Measurements from ENCODE around the gene DCHS1.

GRCh38 chr11:6576471-6577373 is 78.9 kb downstream of the DCHS1 start:
- TF ChIP-seq CHD4 (IDR thresholded peaks at IDR 0.05; ENCODE audit: borderline replicate concordance) (no peak), POLR2A (IDR thresholded peaks at IDR 0.05; ENCODE audit: low read length) (no peak), USF2 (IDR thresholded peaks at IDR 0.05) (no peak), CEBPB (IDR thresholded peaks at IDR 0.05) (no peak), EP300 (IDR thresholded peaks at IDR 0.05) (no peak), CTCF (IDR thresholded peaks at IDR 0.05) (no peak), JUN (IDR thresholded peaks at IDR 0.05) (no peak), CHD2 (IDR thresholded peaks at IDR 0.05; ENCODE audit: low read length, partially characterized antibody) (no peak), GATA3 (IDR thresholded peaks at IDR 0.05; ENCODE audit: borderline replicate concordance) (no peak), REST (IDR thresholded peaks at IDR 0.05) (no peak), MAZ (IDR thresholded peaks at IDR 0.05; ENCODE audit: borderline replicate concordance, low read depth, low read length) (no peak)

Data from A549 (cell line).